CD8-positive, alpha-beta memory T cell (primary cell): ENCODE measurements around the gene TOE1. TPM values are rescaled to one million over a fixed set of nuclear protein-coding genes. Genes with fewer than 3 reads are reported as not detected.
A peak's percentile ranks its signal among the peaks of the same experiment; 100 is the strongest.
"Not testable (repeated sequence)": the region's sequence is repeated elsewhere in the genome, so short reads cannot be mapped to it uniquely, and the experiment has no call there.

Experiments used
- CTCF ChIA-PET: fragments of 350-600 bp; sonication (Branson Sonifier 250); formaldehyde crosslinking; loops from one replicate; lab custom pipeline; 2021; ENCODE audit warnings: antibody characterized with exemption; lab: Charles Lee
- POLR2A ChIA-PET: fragments of 350-600 bp; sonication (Branson Sonifier 250); formaldehyde crosslinking; loops from one replicate; lab custom pipeline; 2021; ENCODE audit warnings: antibody characterized with exemption; lab: Charles Lee
- DNase-seq, 5 donors: peaks; one replicate each; pipeline versions ENCODE4 v3.0.0 to v3.0.0-alpha.2; 2020 to 2022; ENCODE audit warnings: mixed read lengths in 1 of 5
- H3K27ac ChIP-seq: one replicate; pipeline ENCODE4 v1.7.0; 2013; ENCODE audit warnings: low read depth, mild to moderate bottlenecking, low read length, moderate library complexity
- H3K27me3 ChIP-seq: 2 replicates; pipeline ENCODE4 v1.7.0; 2013; ENCODE audit warnings: low read length, mild to moderate bottlenecking; ENCODE audit not compliant: insufficient read depth, poor library complexity, severe bottlenecking
- H3K36me3 ChIP-seq: 2 replicates; pipeline ENCODE4 v1.7.0; 2013; ENCODE audit warnings: mild to moderate bottlenecking, low read length, moderate library complexity; ENCODE audit not compliant: insufficient read depth
- H3K4me1 ChIP-seq: 2 replicates; pipeline ENCODE4 v1.7.0; 2013; ENCODE audit warnings: mild to moderate bottlenecking, low read length, moderate library complexity; ENCODE audit not compliant: insufficient read depth
- H3K4me3 ChIP-seq: 2 replicates; pipeline ENCODE4 v1.7.0; 2013; ENCODE audit warnings: mild to moderate bottlenecking, low read length
- H3K9me3 ChIP-seq: 2 replicates; pipeline ENCODE4 v1.7.0; 2013; ENCODE audit warnings: mild to moderate bottlenecking, low read length
- H3K27ac Mint-ChIP-seq, 8 donors: one replicate each; pipeline ENCODE4 v1.8.0; 2020 to 2021; ENCODE audit warnings: mixed read lengths in 8 of 8, mild to moderate bottlenecking in 6 of 8, inconsistent platforms in 3 of 8, moderate library complexity in 3 of 8
- H3K27me3 Mint-ChIP-seq, 2 donors: one replicate each; pipeline ENCODE4 v1.8.0; 2020 to 2021; ENCODE audit warnings: mixed read lengths in 2 of 2, mild to moderate bottlenecking in 1 of 2, moderate library complexity in 1 of 2
- H3K36me3 Mint-ChIP-seq, 3 donors: one replicate each; pipeline ENCODE4 v1.8.0; 2020 to 2021; ENCODE audit warnings: mixed read lengths in 3 of 3, inconsistent platforms in 1 of 3, mild to moderate bottlenecking in 1 of 3
- H3K4me1 Mint-ChIP-seq, 3 donors: one replicate each; pipeline ENCODE4 v1.8.0; 2020 to 2021; ENCODE audit warnings: mixed read lengths in 3 of 3, inconsistent platforms in 1 of 3, mild to moderate bottlenecking in 1 of 3
- H3K4me3 Mint-ChIP-seq, 7 donors: one replicate each; pipeline ENCODE4 v1.8.0; 2020 to 2021; ENCODE audit warnings: mixed read lengths in 7 of 7, mild to moderate bottlenecking in 6 of 7, moderate library complexity in 4 of 7, inconsistent platforms in 2 of 7
- H3K9me3 Mint-ChIP-seq, 5 donors: one replicate each; pipeline ENCODE4 v1.8.0; 2020 to 2022; ENCODE audit warnings: mixed read lengths in 5 of 5, mild to moderate bottlenecking in 3 of 5, moderate library complexity in 2 of 5, inconsistent platforms in 1 of 5
- polyA plus RNA-seq: library from polyadenylated mRNA; unstranded; fragments of 300-500 nt; fragmentation: Illumina TruSeq; gene quantifications from one replicate; pipeline ENCODE4 v1.2.3, GENCODE V29; 2021
- total RNA-seq, 2 experiments: library from RNA; stranded (reverse); gene quantifications; one replicate each; pipeline ENCODE4 v1.2.3, GENCODE V29; 2021

TOE1 gene
- total and polyA plus RNA-seq, 3 experiments from 2014 or later, result 12.5 to 48.9 (median 46.4) TPM

DNA sequence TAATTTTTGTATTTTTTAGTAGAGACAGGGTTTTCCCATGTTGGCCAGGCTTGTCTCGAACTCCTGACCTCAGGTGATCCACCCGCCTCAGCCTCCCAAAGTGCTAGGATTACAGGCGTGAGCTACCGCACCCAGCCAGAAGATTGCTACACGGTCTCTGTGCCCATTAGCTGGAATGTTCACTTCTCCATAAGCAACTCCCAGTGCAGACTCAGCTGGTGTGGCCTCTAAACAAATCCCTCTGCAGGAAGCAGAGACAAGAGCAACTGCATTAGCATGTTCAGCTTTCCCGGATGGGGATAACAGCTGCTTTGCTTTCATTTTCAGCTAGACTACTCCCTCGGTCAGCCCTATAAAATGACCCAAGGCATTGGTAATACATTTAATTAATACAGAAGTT is 21.0 kb downstream of the TOE1 start:
- H3K4me3 ChIP-seq, H3K4me1 ChIP-seq, H3K36me3 Mint-ChIP-seq, H3K4me3 Mint-ChIP-seq, H3K9me3 Mint-ChIP-seq, H3K27ac ChIP-seq, H3K9me3 ChIP-seq, POLR2A ChIA-PET, H3K27me3 ChIP-seq, H3K27me3 Mint-ChIP-seq, DNase-seq, H3K4me1 Mint-ChIP-seq, H3K36me3 ChIP-seq: not testable (repeated sequence)
- CTCF ChIA-PET, result interaction anchor here (8.7 kb wide), 1 partner anchor 132 kb away, joined by 104 read pairs; the partner anchor contains the start of gene TESK2
- peak overlapping the region in 1 of 8 donors; percentile 63 for H3K27ac Mint-ChIP-seq

DNA sequence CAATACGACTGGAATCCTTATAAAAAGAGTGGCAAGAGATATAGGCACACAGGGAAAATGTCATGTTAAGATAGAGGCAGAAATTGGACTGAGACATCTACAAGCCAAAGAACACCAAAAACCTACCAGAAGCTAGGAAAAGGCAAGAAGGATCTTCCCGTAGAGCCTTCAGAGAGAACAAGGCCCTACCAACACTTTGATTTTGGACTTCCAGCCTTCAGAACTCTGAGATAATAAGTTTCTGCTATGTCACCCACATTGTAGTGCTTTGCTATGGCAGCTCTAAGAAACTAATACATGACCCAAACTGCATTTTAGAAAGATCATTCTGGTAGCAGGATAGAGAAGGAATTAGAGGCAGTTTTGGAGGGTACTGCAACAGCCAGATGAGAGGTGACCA is 24.3 kb downstream of the TOE1 start:
- no peaks in the 10 kb centered on the region for H3K36me3 ChIP-seq
- no peaks in the 10 kb centered on the region for H3K27me3 Mint-ChIP-seq
- no peaks in the 10 kb centered on the region for H3K9me3 ChIP-seq
- H3K27me3 ChIP-seq, result no peaks in the 10 kb centered on the region
- H3K4me1 ChIP-seq, result no peaks in the 10 kb centered on the region
- no peaks in the 10 kb centered on the region for H3K36me3 Mint-ChIP-seq
- peak overlapping the region in 2 of 8 donors; percentile 14 to 24 for H3K27ac Mint-ChIP-seq
- no peak overlapping the region for H3K27ac ChIP-seq
- no peaks in the 10 kb centered on the region for H3K9me3 Mint-ChIP-seq
- H3K4me3 ChIP-seq, result no peak overlapping the region
- POLR2A ChIA-PET, result no interaction called here
- CTCF ChIA-PET, result interaction anchor here (8.7 kb wide), 1 partner anchor 129 kb away, joined by 104 read pairs; the partner anchor contains the start of gene TESK2
- H3K4me3 Mint-ChIP-seq, result no peak overlapping the region
- DNase-seq, result no peak
- H3K4me1 Mint-ChIP-seq, result peaks cover 4 to 5% (median 4%) of the 10 kb centered on the region in 3 donors

DNA sequence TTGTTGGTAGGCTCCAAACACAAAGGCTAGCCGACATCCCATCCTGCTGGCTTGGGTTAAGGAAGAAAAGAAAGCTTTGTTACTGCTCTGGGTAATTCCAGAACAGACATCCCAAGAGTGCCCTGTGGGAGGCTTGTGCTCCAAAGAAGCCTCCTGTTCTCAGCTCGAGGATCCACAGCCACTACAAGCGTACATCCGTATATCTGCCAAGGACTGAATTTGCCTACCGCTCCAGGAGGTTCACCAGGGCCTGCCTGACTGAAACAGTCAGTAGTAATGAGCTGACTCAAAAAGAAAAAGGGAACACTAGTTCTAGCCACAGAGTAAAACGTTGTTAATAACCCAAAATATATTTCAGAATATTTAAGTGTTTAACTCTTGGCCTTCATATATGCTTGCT is 25.1 kb downstream of the TOE1 start:
- H3K9me3 ChIP-seq, result no peaks in the 10 kb centered on the region
- no peaks in the 10 kb centered on the region for H3K4me1 ChIP-seq
- Mint-ChIP-seq H3K4me3 (no peak overlapping the region), H3K27me3 (no peaks in the 10 kb centered on the region), H3K27ac (no peak overlapping the region), H3K4me1 (peaks cover under 1 to 2% (median 1%) of the 10 kb centered on the region in 3 donors), H3K9me3 (no peaks in the 10 kb centered on the region), H3K36me3 (no peaks in the 10 kb centered on the region)
- ChIA-PET POLR2A (no interaction called here), CTCF (no interaction called here)
- H3K27ac ChIP-seq, result no peak overlapping the region
- no peaks in the 10 kb centered on the region for H3K36me3 ChIP-seq
- no peak for DNase-seq
- H3K27me3 ChIP-seq, result no peaks in the 10 kb centered on the region
- no peak overlapping the region for H3K4me3 ChIP-seq

DNA sequence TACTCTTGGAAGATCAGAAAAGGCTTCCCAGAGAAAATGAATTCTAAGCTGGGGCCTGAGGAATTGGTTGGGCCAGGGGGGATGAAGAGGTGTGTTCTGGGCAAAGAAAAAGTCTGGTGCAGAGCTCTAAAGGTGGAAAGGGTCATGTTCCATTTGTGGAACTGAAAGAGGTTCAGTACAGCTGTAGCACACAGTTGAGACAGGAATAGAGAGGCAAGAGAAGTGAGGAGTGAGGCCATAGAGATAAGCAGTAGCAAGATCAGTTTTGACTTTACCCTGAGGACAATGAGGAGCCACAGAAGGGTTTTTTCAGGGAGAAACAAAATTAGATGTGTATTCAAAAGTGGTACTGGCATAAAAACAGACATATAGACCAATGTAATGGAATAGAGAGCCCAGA is 30.6 kb downstream of the TOE1 start:
- Mint-ChIP-seq H3K36me3 (peaks cover 0 to 4% (median 1%) of the 10 kb centered on the region in 3 donors), H3K9me3 (no peaks in the 10 kb centered on the region), H3K27me3 (no peaks in the 10 kb centered on the region), H3K4me3 (no peak overlapping the region), H3K27ac (peak overlapping the region in 1 of 8 donors; percentile 8), H3K4me1 (peaks cover 0 to 12% (median 5%) of the 10 kb centered on the region in 3 donors)
- no peaks in the 10 kb centered on the region for H3K36me3 ChIP-seq
- CTCF ChIA-PET, result no interaction called here
- H3K27me3 ChIP-seq, result no peaks in the 10 kb centered on the region
- POLR2A ChIA-PET, result interaction anchor here (0.5 kb wide), 1 partner anchor 570 kb away, joined by 3 read pairs; the partner anchor contains the start of gene PLK3
- H3K4me3 ChIP-seq, result no peak overlapping the region
- DNase-seq, result no peak
- no peaks in the 10 kb centered on the region for H3K4me1 ChIP-seq
- no peak overlapping the region for H3K27ac ChIP-seq
- no peaks in the 10 kb centered on the region for H3K9me3 ChIP-seq

DNA sequence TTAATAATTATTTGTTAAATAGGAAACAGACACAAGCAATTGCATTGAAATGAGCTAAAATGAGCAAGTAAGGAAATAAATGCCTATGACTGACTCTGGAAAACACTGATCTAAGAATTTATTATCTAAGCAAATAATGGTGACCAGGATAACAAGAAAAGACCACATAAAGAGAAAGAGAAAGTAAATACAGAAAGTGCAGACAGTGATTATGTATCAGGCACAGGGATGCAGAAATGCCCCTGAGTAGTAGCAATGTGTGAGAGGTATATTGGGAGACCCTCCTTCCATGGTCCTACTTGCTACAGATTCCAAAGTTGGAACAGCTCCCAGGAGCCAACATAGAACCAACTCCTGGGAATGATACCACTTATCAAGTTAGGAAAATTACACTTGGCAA is 33.6 kb downstream of the TOE1 start:
- H3K9me3 Mint-ChIP-seq, result no peaks in the 10 kb centered on the region
- Histone ChIP-seq H3K4me1 (no peaks in the 10 kb centered on the region), H3K36me3 (no peaks in the 10 kb centered on the region), H3K27me3 (no peaks in the 10 kb centered on the region), H3K27ac (no peak overlapping the region), H3K4me3 (no peak overlapping the region), H3K9me3 (no peaks in the 10 kb centered on the region)
- H3K27me3 Mint-ChIP-seq, result no peaks in the 10 kb centered on the region
- H3K36me3 Mint-ChIP-seq, result peaks cover 0 to 7% (median 3%) of the 10 kb centered on the region in 3 donors
- peaks cover 0 to 12% (median 5%) of the 10 kb centered on the region in 3 donors for H3K4me1 Mint-ChIP-seq
- peak overlapping the region in 3 of 8 donors; percentile 4 to 48 (median 22) for H3K27ac Mint-ChIP-seq
- DNase-seq, result no peak
- POLR2A ChIA-PET, result no interaction called here
- no peak overlapping the region for H3K4me3 Mint-ChIP-seq
- CTCF ChIA-PET, result no interaction called here

DNA sequence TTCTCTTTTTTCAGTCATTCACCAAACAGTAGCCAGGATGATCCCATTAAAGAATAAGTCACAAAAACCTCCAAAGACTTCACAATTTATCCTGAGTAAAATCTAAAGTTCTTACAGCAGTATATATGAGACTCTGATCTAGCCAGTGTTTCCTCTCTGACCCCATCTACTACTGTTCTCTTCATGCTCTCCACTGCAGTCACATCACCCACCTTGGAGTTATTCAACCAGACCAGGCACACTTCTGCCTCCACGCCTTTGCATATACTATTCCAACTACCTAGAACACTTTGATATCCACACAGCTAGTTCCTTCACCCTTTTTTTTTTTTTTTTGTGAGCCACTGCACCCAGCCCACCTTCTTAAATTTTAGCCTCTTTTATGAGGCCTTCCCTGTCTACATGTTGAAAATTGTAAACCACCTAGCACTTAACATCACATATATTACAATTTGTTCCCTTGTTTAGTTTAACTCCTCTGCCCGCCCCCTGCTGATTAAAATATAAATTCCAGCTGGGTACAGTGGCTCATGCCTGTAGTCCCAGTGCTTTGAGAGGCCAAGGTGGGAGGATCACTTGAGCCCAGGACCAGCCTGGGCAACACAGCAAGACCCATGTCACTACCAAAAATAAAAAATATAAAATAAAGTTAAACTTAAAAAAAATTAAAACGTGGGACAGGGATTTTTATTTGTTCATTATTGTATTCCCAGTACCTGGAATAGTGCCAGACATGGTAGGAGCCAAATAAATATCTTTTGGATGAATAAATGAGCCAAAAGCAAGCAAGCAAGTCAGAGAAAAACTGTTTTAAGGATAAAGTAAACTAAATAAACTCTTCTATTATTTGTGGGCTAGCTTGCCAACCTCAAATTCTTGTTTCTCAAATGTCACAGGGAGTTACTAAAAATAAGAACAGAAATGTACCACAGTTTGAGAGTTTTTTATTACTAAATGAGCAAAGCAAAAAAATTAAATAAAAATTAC is 35.4 kb downstream of the TOE1 start:
- H3K4me3 ChIP-seq, result no peak overlapping the region
- H3K4me1 Mint-ChIP-seq, result peaks cover 0 to 12% (median 5%) of the 10 kb centered on the region in 3 donors
- H3K27me3 Mint-ChIP-seq, result no peaks in the 10 kb centered on the region
- no peaks in the 10 kb centered on the region for H3K9me3 ChIP-seq
- H3K27ac Mint-ChIP-seq, result peak overlapping the region in 2 of 8 donors; percentile 29 to 77
- ChIA-PET CTCF (no interaction called here), POLR2A (interaction anchor here (0.8 kb wide), 2 partner anchors 81 to 188 kb away, joined by 5 to 7 read pairs; no protein-coding TSS in a partner anchor)
- no peaks in the 10 kb centered on the region for H3K9me3 Mint-ChIP-seq
- DNase-seq, result no peak
- H3K4me1 ChIP-seq, result no peaks in the 10 kb centered on the region
- no peak overlapping the region for H3K4me3 Mint-ChIP-seq
- no peak overlapping the region for H3K27ac ChIP-seq
- peaks cover 0 to 7% (median 5%) of the 10 kb centered on the region in 3 donors for H3K36me3 Mint-ChIP-seq
- H3K27me3 ChIP-seq, result no peaks in the 10 kb centered on the region
- H3K36me3 ChIP-seq, result no peaks in the 10 kb centered on the region

DNA sequence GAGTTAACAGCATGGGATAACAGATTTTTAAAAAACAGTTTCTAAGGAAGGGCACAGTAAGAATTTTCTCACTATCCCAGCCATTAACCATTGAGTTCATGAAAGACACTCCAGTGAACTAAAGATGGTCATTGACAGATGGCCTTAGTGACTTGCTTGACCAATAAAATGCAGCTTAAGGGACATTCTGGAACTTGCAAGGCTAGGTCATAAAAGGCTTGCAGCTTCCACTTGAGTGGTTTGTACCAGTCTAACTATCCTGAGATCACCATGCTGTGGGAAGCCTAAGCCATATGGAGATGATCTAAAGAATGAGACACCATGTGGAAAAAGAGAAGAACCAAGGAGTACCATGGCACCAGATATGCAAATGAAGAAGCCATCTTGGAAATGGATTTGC is 38.2 kb downstream of the TOE1 start:
- ChIA-PET CTCF (no interaction called here), POLR2A (no interaction called here)
- Mint-ChIP-seq H3K36me3 (peaks cover 0 to 4% (median 3%) of the 10 kb centered on the region in 3 donors), H3K9me3 (no peaks in the 10 kb centered on the region), H3K27me3 (no peaks in the 10 kb centered on the region), H3K4me1 (peaks cover 0 to 12% (median 5%) of the 10 kb centered on the region in 3 donors), H3K27ac (no peak overlapping the region), H3K4me3 (no peak overlapping the region)
- Histone ChIP-seq H3K4me1 (no peaks in the 10 kb centered on the region), H3K36me3 (no peaks in the 10 kb centered on the region), H3K27me3 (no peaks in the 10 kb centered on the region), H3K9me3 (no peaks in the 10 kb centered on the region), H3K4me3 (no peak overlapping the region), H3K27ac (no peak overlapping the region)
- DNase-seq, result no peak

DNA sequence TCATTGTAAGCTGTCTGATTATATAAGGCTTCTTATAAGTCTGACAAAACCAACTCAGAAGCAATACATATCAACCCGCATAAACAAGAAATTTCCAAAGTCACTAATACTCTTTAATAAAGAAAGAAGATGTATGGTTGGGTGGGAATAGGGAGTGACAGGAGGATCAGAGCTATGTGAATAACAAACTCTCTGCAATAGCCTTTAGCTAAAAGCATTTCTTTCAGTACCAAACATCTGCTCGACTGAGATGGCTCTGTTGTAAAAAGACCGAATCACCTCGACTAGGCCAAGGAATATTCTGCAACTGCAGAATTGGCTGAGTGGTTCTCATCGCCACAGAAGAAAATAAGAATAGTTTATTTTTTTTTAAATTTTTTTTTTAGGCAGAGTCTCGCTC is 39.6 kb downstream of the TOE1 start:
- H3K27ac ChIP-seq, result no peak overlapping the region
- no peak for DNase-seq
- no peak overlapping the region for H3K27ac Mint-ChIP-seq
- ChIA-PET POLR2A (no interaction called here), CTCF (no interaction called here)
- H3K36me3 Mint-ChIP-seq, result peaks cover 0 to 10% (median 4%) of the 10 kb centered on the region in 3 donors
- peaks cover 0 to 3% (median 3%) of the 10 kb centered on the region in 3 donors for H3K4me1 Mint-ChIP-seq
- no peak overlapping the region for H3K4me3 ChIP-seq
- H3K27me3 Mint-ChIP-seq, result no peaks in the 10 kb centered on the region
- no peaks in the 10 kb centered on the region for H3K9me3 Mint-ChIP-seq
- H3K36me3 ChIP-seq, result no peaks in the 10 kb centered on the region
- no peaks in the 10 kb centered on the region for H3K27me3 ChIP-seq
- no peaks in the 10 kb centered on the region for H3K9me3 ChIP-seq
- H3K4me1 ChIP-seq, result no peaks in the 10 kb centered on the region
- H3K4me3 Mint-ChIP-seq, result no peak overlapping the region
